ENCODE measurements around the gene IL17F.

GRCh38 chr6:52244400-52244799, at the start of gene IL17F:
- TF ChIP-seq ETS1 (IDR thresholded peaks at IDR 0.05) (no peak), CTCF (conservative IDR thresholded peaks at IDR 0.05; ENCODE audit: low read depth in 2 of 2) (no peak), POLR2AphosphoS5 (IDR thresholded peaks at IDR 0.05; ENCODE audit: low read depth) (no peak), EZH2 (IDR thresholded peaks at IDR 0.05; ENCODE audit: low read depth, unreplicated experiment) (no peak), EZH2phosphoT487 (IDR thresholded peaks at IDR 0.05; ENCODE audit: unreplicated experiment) (no peak), REST (IDR thresholded peaks at IDR 0.05; ENCODE audit: unreplicated experiment) (no peak), JUNB (IDR thresholded peaks at IDR 0.05; ENCODE audit: unreplicated experiment) (no peak), CREB1 (CRISPR knock-in tag; IDR thresholded peaks at IDR 0.05; ENCODE audit: low read depth) (no peak), STAT1 (IDR thresholded peaks at IDR 0.05; ENCODE audit: unreplicated experiment) (no peak), ZNF462 (CRISPR knock-in tag; IDR thresholded peaks at IDR 0.05) (no peak), NANOG (IDR thresholded peaks at IDR 0.05; ENCODE audit: borderline replicate concordance) (no peak)

Measured in GM23338 (cell line).